GM20000 (cell line): ENCODE data around the gene GLRA3.

ENCODE experiments used
- DNase-seq: peaks from one replicate; pipeline ENCODE4 v3.0.0; 2012; ENCODE audit warnings: low spot score
- TF ChIP-seq, protein P1 (sequence below): IDR thresholded peaks from 2 replicates; pipeline ENCODE4 v1.5.1; 2012; ENCODE audit warnings: mild to moderate bottlenecking, control low read depth; ENCODE audit errors: extremely low read depth, missing control alignments

GLRA3 gene

DNA sequence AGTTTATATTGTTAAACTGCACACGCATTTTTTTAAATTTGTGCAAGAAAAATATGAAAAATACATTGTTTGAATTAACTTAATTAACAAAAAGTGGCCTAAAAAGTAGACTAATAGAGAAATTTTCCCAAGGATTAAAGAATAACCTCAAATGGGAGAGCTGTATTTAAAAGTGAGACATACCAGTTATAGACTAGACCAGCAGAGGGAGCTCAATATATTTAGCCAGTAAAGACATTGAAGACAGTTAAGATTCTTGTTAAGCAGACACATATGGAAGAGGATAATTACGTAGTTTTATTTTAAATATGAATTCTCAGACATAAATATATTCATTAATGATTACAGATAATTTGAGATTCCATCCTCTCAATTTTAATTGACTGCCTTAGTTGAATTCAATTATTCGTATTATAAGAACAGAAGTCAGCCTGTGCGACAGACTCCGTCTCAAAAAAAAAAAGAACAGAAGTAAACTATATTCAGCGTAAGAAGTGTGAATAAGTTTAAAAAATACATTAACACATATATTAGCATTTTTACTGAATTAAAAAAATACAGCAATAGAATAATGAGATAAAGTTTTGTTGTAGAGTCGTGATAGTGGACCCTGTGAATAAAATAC, 64.8 kb downstream of the GLRA3 start:
- DNase-seq: peak; percentile 35
- TF ChIP-seq, protein P1, sequence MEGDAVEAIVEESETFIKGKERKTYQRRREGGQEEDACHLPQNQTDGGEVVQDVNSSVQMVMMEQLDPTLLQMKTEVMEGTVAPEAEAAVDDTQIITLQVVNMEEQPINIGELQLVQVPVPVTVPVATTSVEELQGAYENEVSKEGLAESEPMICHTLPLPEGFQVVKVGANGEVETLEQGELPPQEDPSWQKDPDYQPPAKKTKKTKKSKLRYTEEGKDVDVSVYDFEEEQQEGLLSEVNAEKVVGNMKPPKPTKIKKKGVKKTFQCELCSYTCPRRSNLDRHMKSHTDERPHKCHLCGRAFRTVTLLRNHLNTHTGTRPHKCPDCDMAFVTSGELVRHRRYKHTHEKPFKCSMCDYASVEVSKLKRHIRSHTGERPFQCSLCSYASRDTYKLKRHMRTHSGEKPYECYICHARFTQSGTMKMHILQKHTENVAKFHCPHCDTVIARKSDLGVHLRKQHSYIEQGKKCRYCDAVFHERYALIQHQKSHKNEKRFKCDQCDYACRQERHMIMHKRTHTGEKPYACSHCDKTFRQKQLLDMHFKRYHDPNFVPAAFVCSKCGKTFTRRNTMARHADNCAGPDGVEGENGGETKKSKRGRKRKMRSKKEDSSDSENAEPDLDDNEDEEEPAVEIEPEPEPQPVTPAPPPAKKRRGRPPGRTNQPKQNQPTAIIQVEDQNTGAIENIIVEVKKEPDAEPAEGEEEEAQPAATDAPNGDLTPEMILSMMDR: peak; percentile 34

DNA sequence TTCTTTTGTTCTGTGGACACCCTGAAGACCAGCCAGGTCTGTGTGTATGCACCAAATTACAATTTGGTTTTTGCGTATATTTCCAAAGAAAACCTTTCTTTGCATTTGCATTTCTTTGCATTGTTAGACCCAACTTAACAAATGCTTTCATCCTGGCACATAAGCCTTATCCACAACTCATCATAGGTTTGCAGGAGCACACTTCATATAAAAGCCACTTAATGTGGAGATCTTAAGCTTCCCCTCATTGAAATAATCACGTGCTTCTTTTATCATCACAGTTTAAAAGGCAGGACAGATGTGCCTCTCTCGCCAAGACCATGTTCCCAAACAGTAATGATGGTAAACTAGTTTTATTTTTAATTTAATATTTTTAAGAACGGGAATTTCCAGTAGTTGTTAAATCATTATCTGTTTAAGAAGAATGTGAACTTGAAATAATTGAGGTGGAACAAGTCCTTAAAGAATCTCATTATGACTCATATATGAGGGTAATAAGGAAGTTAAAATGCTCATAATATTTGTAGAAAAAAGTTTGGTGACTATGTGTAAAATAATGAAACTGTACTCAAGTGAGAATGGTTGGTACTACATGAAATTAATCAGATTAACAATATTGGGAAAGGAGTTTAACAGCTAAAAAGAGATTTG, 65.5 kb downstream of the GLRA3 start:
- TF ChIP-seq, protein P1: no peak

DNA sequence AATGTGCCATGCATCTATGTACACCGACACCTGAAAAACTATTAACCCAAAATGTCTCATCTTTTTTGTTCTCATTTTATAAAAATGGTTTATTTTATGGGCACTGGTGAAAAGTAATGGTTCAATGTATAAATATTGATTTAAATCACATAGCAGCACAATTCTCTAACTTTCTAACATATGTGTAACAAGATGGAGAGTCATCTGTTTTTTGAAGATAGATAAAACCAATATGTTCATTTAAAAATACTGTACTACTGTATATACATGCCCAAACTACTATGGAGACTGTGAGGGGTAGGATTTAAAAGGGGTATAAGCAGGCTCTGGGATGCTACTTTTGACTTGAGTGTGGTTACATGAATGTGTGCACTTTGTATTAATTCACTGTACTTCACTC, 67.6 kb downstream of the GLRA3 start:
- TF ChIP-seq, protein P1: no peak
- DNase-seq: no peak

More for the DNA sequence above, 65.5 kb downstream of the GLRA3 start:
- DNase-seq: peak; percentile 7

DNA sequence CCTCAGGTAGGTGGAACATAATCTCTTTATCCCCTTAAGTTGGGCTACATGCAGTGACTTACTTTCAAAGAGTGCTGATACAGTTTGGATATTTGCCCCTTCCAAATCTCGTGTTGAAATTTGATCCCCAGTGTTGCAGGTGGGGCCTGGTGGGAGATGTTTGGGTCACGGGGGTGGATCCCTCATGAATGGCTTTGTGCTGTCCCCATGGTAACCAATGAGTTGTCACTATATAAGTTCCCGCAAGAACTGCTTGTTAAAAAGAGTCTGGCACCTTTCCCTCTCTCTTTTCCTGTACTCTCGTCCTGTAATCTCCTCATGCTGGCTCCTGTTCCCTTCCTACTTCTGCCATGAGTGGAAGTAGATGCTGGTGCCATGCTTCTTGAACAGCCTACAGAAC, 71.3 kb downstream of the GLRA3 start:
- TF ChIP-seq, protein P1: no peak
- no peak for DNase-seq

DNA sequence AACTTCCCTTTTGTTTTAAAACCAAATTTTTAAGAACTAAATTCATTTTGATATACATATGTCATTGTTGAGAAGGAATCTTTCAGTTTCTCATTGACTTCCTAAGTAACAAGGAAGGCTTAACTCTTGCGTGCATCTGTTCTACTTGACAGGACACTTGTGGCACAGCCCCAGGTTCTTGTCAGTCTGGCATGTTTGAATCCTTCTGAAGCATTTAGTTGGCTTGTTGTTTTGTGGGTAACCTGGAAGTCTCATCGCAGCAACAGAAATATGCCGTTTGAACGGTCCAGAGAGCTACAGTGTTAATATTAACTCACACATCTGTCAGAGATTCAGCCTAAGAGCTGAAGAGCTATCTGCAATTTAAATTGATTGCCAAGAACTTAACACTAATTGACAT, 76.0 kb downstream of the GLRA3 start:
- DNase-seq: no peak
- TF ChIP-seq, protein P1: no peak

DNA sequence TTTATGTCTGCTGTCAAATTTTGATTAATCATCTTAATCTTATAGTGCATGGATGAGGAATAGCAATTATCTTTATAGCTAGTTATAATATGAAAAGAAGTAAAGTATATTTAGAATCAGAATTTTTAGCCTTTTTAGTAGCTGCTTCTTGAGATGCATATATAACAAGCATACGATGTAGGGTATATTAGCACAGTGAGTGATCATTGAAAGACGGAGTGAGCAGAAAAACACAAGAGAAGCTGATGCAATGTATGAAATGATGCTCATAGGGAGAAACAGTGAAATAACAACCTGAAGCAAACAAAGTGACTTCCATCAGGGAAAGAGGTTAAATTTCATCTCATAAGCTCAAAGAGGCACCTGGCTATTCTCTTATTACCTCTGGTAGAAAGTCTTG, 77.0 kb downstream of the GLRA3 start:
- DNase-seq: no peak

DNA sequence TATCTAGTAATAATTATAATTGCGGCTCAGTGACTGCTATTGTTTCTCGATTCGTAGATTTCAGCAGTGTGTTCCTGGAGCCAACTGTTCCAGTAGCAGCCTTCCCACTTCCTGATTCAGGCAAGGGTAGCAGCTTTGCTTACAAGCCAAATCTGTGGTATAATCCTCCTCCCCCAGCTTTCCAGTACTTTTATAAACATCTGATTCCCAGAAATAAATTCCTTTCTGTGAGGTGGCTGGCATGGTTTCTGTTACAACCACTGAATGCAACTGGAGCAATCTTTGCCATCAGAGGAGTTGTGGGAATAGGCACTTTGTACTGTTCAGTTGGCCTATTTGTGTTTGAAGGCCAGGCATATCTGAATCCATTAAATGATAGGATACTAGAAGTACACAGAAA, 80.0 kb downstream of the GLRA3 start:
- TF ChIP-seq, protein P1: no peak
- no peak for DNase-seq

More for the DNA sequence above, 77.0 kb downstream of the GLRA3 start:
- TF ChIP-seq, protein P1: no peak
